ENCODE measurements around the gene CASKIN1.

CASKIN1 gene

GRCh38 chr16:2173916-2174315 lies 22.5 kb downstream of the CASKIN1 start:
- no peak overlapping the region for H2AFZ ChIP-seq (ENCODE audit: low read length)
- no peaks in the 10 kb centered on the region for H3K27me3 ChIP-seq (ENCODE audit: control insufficient read depth in 3 of 3, insufficient read depth in 3 of 3, low read depth in 1 of 3, low read length in 3 of 3)
- no peak overlapping the region for H2BK15ac ChIP-seq (ENCODE audit: low read length)
- H3K4me3 ChIP-seq (ENCODE audit: low read length in 2 of 2) = no peak overlapping the region
- H3K4ac ChIP-seq (ENCODE audit: low read length) = no peak overlapping the region
- H4K91ac ChIP-seq (ENCODE audit: low read depth, low read length, poor library complexity) = no peak overlapping the region
- no peak overlapping the region for H4K8ac ChIP-seq (ENCODE audit: low read depth, low read length)
- H2BK120ac ChIP-seq (ENCODE audit: low read depth, low read length) = no peak overlapping the region
- no peaks in the 10 kb centered on the region for H3K9me3 ChIP-seq (replicated peaks in 1 of 2; ENCODE audit: control insufficient read depth in 2 of 2, insufficient read depth in 1 of 2, low read depth in 1 of 2, low read length in 2 of 2)
- peaks cover 28 to 82% of the 10 kb centered on the region in 2 donors for H3K36me3 ChIP-seq (replicated peaks in 1 of 2; ENCODE audit: control insufficient read depth in 2 of 2, insufficient read depth in 2 of 2, low read length in 2 of 2)
- no peak overlapping the region for H2AK5ac ChIP-seq (ENCODE audit: low read depth, low read length)
- H3K23ac ChIP-seq (ENCODE audit: low read depth, low read length, poor library complexity) = no peak overlapping the region
- no peaks in the 10 kb centered on the region for H3K4me1 ChIP-seq (ENCODE audit: control insufficient read depth in 2 of 2, insufficient read depth in 1 of 2, low read depth in 1 of 2, low read length in 2 of 2)
- H3K9ac ChIP-seq (ENCODE audit: low read depth, low read length, poor library complexity) = no peak overlapping the region
- H3K14ac ChIP-seq (ENCODE audit: low read length) = no peak overlapping the region
- no peak for DNase-seq (ENCODE audit: low spot score)
- H2BK12ac ChIP-seq (ENCODE audit: low read length) = no peak overlapping the region
- no peak overlapping the region for H2BK5ac ChIP-seq (ENCODE audit: low read length)
- WGBS, 2 donors (ENCODE audit: extremely low coverage in 2 of 2, insufficient read length in 2 of 2, insufficient replicate concordance in 1 of 2) = no CpG with 5 or more reads among the region's 4 CpGs
- H3K79me1 ChIP-seq (ENCODE audit: low read depth, low read length) = peaks cover 7% of the 10 kb centered on the region
- H3K18ac ChIP-seq (ENCODE audit: low read length) = no peak overlapping the region
- H3K4me2 ChIP-seq (ENCODE audit: insufficient read depth, low read length, poor library complexity, severe bottlenecking) = no peak overlapping the region
- no peak overlapping the region for H3K27ac ChIP-seq (replicated peaks; ENCODE audit: low read length)

- H3K14ac ChIP-seq (ENCODE audit: low read length) = no peak overlapping the region
- no peak overlapping the region for H2BK120ac ChIP-seq (ENCODE audit: low read depth, low read length)
- no peaks in the 10 kb centered on the region for H3K27me3 ChIP-seq (ENCODE audit: control insufficient read depth in 3 of 3, insufficient read depth in 3 of 3, low read depth in 1 of 3, low read length in 3 of 3)
- peaks cover 28 to 86% of the 10 kb centered on the region in 2 donors for H3K36me3 ChIP-seq (replicated peaks in 1 of 2; ENCODE audit: control insufficient read depth in 2 of 2, insufficient read depth in 2 of 2, low read length in 2 of 2)
- H3K79me1 ChIP-seq (ENCODE audit: low read depth, low read length) = peaks cover 7% of the 10 kb centered on the region
- H2BK12ac ChIP-seq (ENCODE audit: low read length) = no peak overlapping the region
- no peaks in the 10 kb centered on the region for H3K4me1 ChIP-seq (ENCODE audit: control insufficient read depth in 2 of 2, insufficient read depth in 1 of 2, low read depth in 1 of 2, low read length in 2 of 2)
- H2AK5ac ChIP-seq (ENCODE audit: low read depth, low read length) = no peak overlapping the region
- no peak overlapping the region for H2AFZ ChIP-seq (ENCODE audit: low read length)
- no peak overlapping the region for H3K9ac ChIP-seq (ENCODE audit: low read depth, low read length, poor library complexity)
- no peak overlapping the region for H3K4me2 ChIP-seq (ENCODE audit: insufficient read depth, low read length, poor library complexity, severe bottlenecking)
- WGBS, 2 donors (ENCODE audit: extremely low coverage in 2 of 2, insufficient read length in 2 of 2, insufficient replicate concordance in 1 of 2) = no CpG with 5 or more reads among the region's 14 CpGs
- H4K91ac ChIP-seq (ENCODE audit: low read depth, low read length, poor library complexity) = no peak overlapping the region
- H2BK15ac ChIP-seq (ENCODE audit: low read length) = no peak overlapping the region
- no peak overlapping the region for H2BK5ac ChIP-seq (ENCODE audit: low read length)
- H3K27ac ChIP-seq (replicated peaks; ENCODE audit: low read length) = no peak overlapping the region
- H3K4ac ChIP-seq (ENCODE audit: low read length) = no peak overlapping the region
- H4K8ac ChIP-seq (ENCODE audit: low read depth, low read length) = no peak overlapping the region
- H3K9me3 ChIP-seq (replicated peaks in 1 of 2; ENCODE audit: control insufficient read depth in 2 of 2, insufficient read depth in 1 of 2, low read depth in 1 of 2, low read length in 2 of 2) = no peaks in the 10 kb centered on the region
- H3K4me3 ChIP-seq (ENCODE audit: low read length in 2 of 2) = no peak overlapping the region
- no peak overlapping the region for H3K18ac ChIP-seq (ENCODE audit: low read length)
- DNase-seq (ENCODE audit: low spot score) = no peak
- H3K23ac ChIP-seq (ENCODE audit: low read depth, low read length, poor library complexity) = no peak overlapping the region
These were observed 23.0 kb downstream of the CASKIN1 start for GRCh38 chr16:2173366-2173765.

GRCh38 chr16:2172688-2173335 lies 23.6 kb downstream of the CASKIN1 start:
- no peak overlapping the region for H3K27ac ChIP-seq (replicated peaks; ENCODE audit: low read length)
- H2BK120ac ChIP-seq (ENCODE audit: low read depth, low read length) = no peak overlapping the region
- H2BK12ac ChIP-seq (ENCODE audit: low read length) = no peak overlapping the region
- H2AK5ac ChIP-seq (ENCODE audit: low read depth, low read length) = no peak overlapping the region
- no peak overlapping the region for H3K18ac ChIP-seq (ENCODE audit: low read length)
- no peaks in the 10 kb centered on the region for H3K4me1 ChIP-seq (ENCODE audit: control insufficient read depth in 2 of 2, insufficient read depth in 1 of 2, low read depth in 1 of 2, low read length in 2 of 2)
- H3K27me3 ChIP-seq (ENCODE audit: control insufficient read depth in 3 of 3, insufficient read depth in 3 of 3, low read depth in 1 of 3, low read length in 3 of 3) = no peaks in the 10 kb centered on the region
- H2BK15ac ChIP-seq (ENCODE audit: low read length) = no peak overlapping the region
- no peak overlapping the region for H4K91ac ChIP-seq (ENCODE audit: low read depth, low read length, poor library complexity)
- no peak overlapping the region for H2AFZ ChIP-seq (ENCODE audit: low read length)
- peaks cover 7% of the 10 kb centered on the region for H3K79me1 ChIP-seq (ENCODE audit: low read depth, low read length)
- H3K9ac ChIP-seq (ENCODE audit: low read depth, low read length, poor library complexity) = no peak overlapping the region
- H3K36me3 ChIP-seq (replicated peaks in 1 of 2; ENCODE audit: control insufficient read depth in 2 of 2, insufficient read depth in 2 of 2, low read length in 2 of 2) = peaks cover 31 to 89% of the 10 kb centered on the region in 2 donors
- no peak overlapping the region for H4K8ac ChIP-seq (ENCODE audit: low read depth, low read length)
- no peak overlapping the region for H3K23ac ChIP-seq (ENCODE audit: low read depth, low read length, poor library complexity)
- no peak overlapping the region for H3K4me2 ChIP-seq (ENCODE audit: insufficient read depth, low read length, poor library complexity, severe bottlenecking)
- no peak overlapping the region for H3K4ac ChIP-seq (ENCODE audit: low read length)
- no peak overlapping the region for H3K4me3 ChIP-seq (ENCODE audit: low read length in 2 of 2)
- H3K14ac ChIP-seq (ENCODE audit: low read length) = no peak overlapping the region
- H3K9me3 ChIP-seq (replicated peaks in 1 of 2; ENCODE audit: control insufficient read depth in 2 of 2, insufficient read depth in 1 of 2, low read depth in 1 of 2, low read length in 2 of 2) = no peaks in the 10 kb centered on the region
- no CpG with 5 or more reads among the region's 29 CpGs for WGBS, 2 donors (ENCODE audit: extremely low coverage in 2 of 2, insufficient read length in 2 of 2, insufficient replicate concordance in 1 of 2)
- no peak for DNase-seq (ENCODE audit: low spot score)
- H2BK5ac ChIP-seq (ENCODE audit: low read length) = no peak overlapping the region

- Histone ChIP-seq H2AK5ac (ENCODE audit: low read depth, low read length) (no peak overlapping the region), H3K9ac (ENCODE audit: low read depth, low read length, poor library complexity) (no peak overlapping the region), H3K9me3 (replicated peaks in 1 of 2; ENCODE audit: control insufficient read depth in 2 of 2, insufficient read depth in 1 of 2, low read depth in 1 of 2, low read length in 2 of 2) (no peaks in the 10 kb centered on the region), H4K91ac (ENCODE audit: low read depth, low read length, poor library complexity) (no peak overlapping the region), H3K18ac (ENCODE audit: low read length) (peak overlapping the region; percentile 48), H3K23ac (ENCODE audit: low read depth, low read length, poor library complexity) (no peak overlapping the region), H4K8ac (ENCODE audit: low read depth, low read length) (peak overlapping the region; percentile 82), H3K79me1 (ENCODE audit: low read depth, low read length) (peaks cover 7% of the 10 kb centered on the region), H2BK120ac (ENCODE audit: low read depth, low read length) (no peak overlapping the region), H3K14ac (ENCODE audit: low read length) (no peak overlapping the region), H3K4me2 (ENCODE audit: insufficient read depth, low read length, poor library complexity, severe bottlenecking) (no peak overlapping the region), H3K27ac (replicated peaks; ENCODE audit: low read length) (no peak overlapping the region), H3K4ac (ENCODE audit: low read length) (no peak overlapping the region), H3K36me3 (replicated peaks in 1 of 2; ENCODE audit: control insufficient read depth in 2 of 2, insufficient read depth in 2 of 2, low read length in 2 of 2) (peaks cover 34 to 88% of the 10 kb centered on the region in 2 donors), H3K4me1 (ENCODE audit: control insufficient read depth in 2 of 2, insufficient read depth in 1 of 2, low read depth in 1 of 2, low read length in 2 of 2) (no peaks in the 10 kb centered on the region), H2BK15ac (ENCODE audit: low read length) (no peak overlapping the region), H2BK12ac (ENCODE audit: low read length) (no peak overlapping the region), H2BK5ac (ENCODE audit: low read length) (no peak overlapping the region), H3K4me3 (ENCODE audit: low read length in 2 of 2) (peak overlapping the region in 1 of 2 donors; percentile 35), H3K27me3 (ENCODE audit: control insufficient read depth in 3 of 3, insufficient read depth in 3 of 3, low read depth in 1 of 3, low read length in 3 of 3) (no peaks in the 10 kb centered on the region), H2AFZ (ENCODE audit: low read length) (no peak overlapping the region)
- no CpG with 5 or more reads among the region's 28 CpGs for WGBS, 2 donors (ENCODE audit: extremely low coverage in 2 of 2, insufficient read length in 2 of 2, insufficient replicate concordance in 1 of 2)
- no peak for DNase-seq (ENCODE audit: low spot score)
These were observed 24.7 kb downstream of the CASKIN1 start for GRCh38 chr16:2171601-2172178.

Measured in neuronal stem cell (in vitro differentiated cells).